ENCODE data around the gene UBR2. TPM values are rescaled to one million over a fixed set of nuclear protein-coding genes. Genes with fewer than 3 reads are reported as not detected.

The UBR2 gene
- total and polyA plus RNA-seq, 12 donors: 11.4 to 46.9 (median 30.2) TPM

- intact Hi-C loops (cut with DNase I): no loop called here
- H3K27ac ChIP-seq: no peak overlapping the region
- TF ChIP-seq CTCF (IDR thresholded peaks at IDR 0.05) (no peak), POLR2A (IDR thresholded peaks at IDR 0.05) (no peak)
- H3K27me3 ChIP-seq: no peaks in the 10 kb centered on the region
- no peaks in the 10 kb centered on the region for H3K4me1 ChIP-seq (replicated peaks in 1 of 2)
- H3K9me3 ChIP-seq (replicated peaks in 1 of 3): no peaks in the 10 kb centered on the region
- 94 to 98% (median 96%) methylated on average over 3 of the region's 3 CpGs for WGBS, 4 donors
- H3K36me3 ChIP-seq (replicated peaks in 1 of 2): no peaks in the 10 kb centered on the region
- H3K4me3 ChIP-seq: no peak overlapping the region
- DNase-seq: no peak
These were observed 37.2 kb upstream of the UBR2 start for GRCh38 chr6:42526616-42527015.

GRCh38 chr6:42527204-42527603 lies 36.6 kb upstream of the UBR2 start:
- Histone ChIP-seq H3K36me3 (replicated peaks in 1 of 2) (no peaks in the 10 kb centered on the region), H3K4me1 (replicated peaks in 1 of 2) (no peaks in the 10 kb centered on the region), H3K27me3 (no peaks in the 10 kb centered on the region), H3K27ac (no peak overlapping the region), H3K9me3 (replicated peaks in 1 of 3) (no peaks in the 10 kb centered on the region), H3K4me3 (no peak overlapping the region)
- TF ChIP-seq CTCF (IDR thresholded peaks at IDR 0.05) (no peak), POLR2A (IDR thresholded peaks at IDR 0.05) (no peak)
- intact Hi-C loops (cut with DNase I): no loop called here
- 93 to 100% (median 96%) methylated on average over 1 of the region's 1 CpG for WGBS, 4 donors
- DNase-seq: no peak

- intact Hi-C loops (cut with DNase I): no loop called here
These were observed 33.5 kb upstream of the UBR2 start for GRCh38 chr6:42530296-42530695.

GRCh38 chr6:42530751-42531150 lies 33.1 kb upstream of the UBR2 start:
- intact Hi-C loops (cut with DNase I): no loop called here
- Histone ChIP-seq H3K4me1 (replicated peaks in 1 of 2) (no peaks in the 10 kb centered on the region), H3K27me3 (no peaks in the 10 kb centered on the region), H3K4me3 (no peak overlapping the region), H3K27ac (no peak overlapping the region), H3K9me3 (replicated peaks in 1 of 3) (no peaks in the 10 kb centered on the region), H3K36me3 (replicated peaks in 1 of 2) (no peaks in the 10 kb centered on the region)
- 45 to 58% (median 54%) methylated on average over 1 of the region's 1 CpG for WGBS, 4 donors
- no peak for TF ChIP-seq CTCF (IDR thresholded peaks at IDR 0.05)
- no peak for DNase-seq

More at GRCh38 chr6:42530296-42530695, 33.5 kb upstream of the UBR2 start:
- WGBS, 4 donors: 84 to 91% (median 86%) methylated on average over 1 of the region's 1 CpG
- TF ChIP-seq CTCF (IDR thresholded peaks at IDR 0.05): no peak
- TF ChIP-seq POLR2A (IDR thresholded peaks at IDR 0.05): no peak
- no peaks in the 10 kb centered on the region for H3K36me3 ChIP-seq (replicated peaks in 1 of 2)
- no peaks in the 10 kb centered on the region for H3K9me3 ChIP-seq (replicated peaks in 1 of 3)
- no peak for DNase-seq
- no peak overlapping the region for H3K4me3 ChIP-seq
- H3K27me3 ChIP-seq: no peaks in the 10 kb centered on the region
- no peaks in the 10 kb centered on the region for H3K4me1 ChIP-seq (replicated peaks in 1 of 2)
- H3K27ac ChIP-seq: no peak overlapping the region

Data from adrenal gland (tissue), 12 donors.